ENCODE data around the gene MOV10. TPM values are rescaled to one million over a fixed set of nuclear protein-coding genes. Genes with fewer than 3 reads are reported as not detected.

Gene MOV10
- total RNA-seq, 1 donor from 2014 or later: 50.2 TPM

DNA sequence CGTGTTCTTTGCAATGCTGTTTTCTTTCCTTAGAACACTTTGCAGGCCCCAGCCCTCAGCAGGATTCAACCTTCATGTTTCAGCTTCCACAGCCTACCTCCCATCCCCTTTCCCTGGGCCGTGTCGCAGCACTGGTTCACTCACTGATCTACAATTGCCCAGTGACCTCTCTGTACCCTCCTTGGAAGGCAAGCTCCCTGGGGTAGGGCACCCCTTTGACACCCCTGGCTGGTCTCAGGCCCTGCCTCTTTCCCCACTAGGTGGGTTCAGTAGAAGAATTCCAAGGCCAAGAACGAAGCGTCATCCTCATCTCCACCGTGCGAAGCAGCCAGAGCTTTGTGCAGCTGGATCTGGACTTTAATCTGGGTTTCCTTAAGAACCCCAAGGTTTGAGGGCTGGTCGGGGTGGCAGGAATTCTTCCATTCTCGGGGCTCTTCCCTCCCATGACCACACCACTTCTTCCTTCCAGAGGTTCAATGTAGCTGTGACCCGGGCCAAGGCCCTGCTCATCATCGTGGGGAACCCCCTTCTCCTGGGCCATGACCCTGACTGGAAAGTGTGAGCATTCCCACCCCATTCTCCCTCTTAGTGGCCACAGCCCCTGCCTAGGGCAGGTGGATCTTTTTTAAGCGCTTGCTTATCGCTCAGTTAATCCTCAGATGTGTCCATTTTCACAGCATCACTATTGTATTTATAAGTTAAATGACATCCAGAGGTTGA, 25.1 kb downstream of the MOV10 start:
- no peak for ATAC-seq

DNA sequence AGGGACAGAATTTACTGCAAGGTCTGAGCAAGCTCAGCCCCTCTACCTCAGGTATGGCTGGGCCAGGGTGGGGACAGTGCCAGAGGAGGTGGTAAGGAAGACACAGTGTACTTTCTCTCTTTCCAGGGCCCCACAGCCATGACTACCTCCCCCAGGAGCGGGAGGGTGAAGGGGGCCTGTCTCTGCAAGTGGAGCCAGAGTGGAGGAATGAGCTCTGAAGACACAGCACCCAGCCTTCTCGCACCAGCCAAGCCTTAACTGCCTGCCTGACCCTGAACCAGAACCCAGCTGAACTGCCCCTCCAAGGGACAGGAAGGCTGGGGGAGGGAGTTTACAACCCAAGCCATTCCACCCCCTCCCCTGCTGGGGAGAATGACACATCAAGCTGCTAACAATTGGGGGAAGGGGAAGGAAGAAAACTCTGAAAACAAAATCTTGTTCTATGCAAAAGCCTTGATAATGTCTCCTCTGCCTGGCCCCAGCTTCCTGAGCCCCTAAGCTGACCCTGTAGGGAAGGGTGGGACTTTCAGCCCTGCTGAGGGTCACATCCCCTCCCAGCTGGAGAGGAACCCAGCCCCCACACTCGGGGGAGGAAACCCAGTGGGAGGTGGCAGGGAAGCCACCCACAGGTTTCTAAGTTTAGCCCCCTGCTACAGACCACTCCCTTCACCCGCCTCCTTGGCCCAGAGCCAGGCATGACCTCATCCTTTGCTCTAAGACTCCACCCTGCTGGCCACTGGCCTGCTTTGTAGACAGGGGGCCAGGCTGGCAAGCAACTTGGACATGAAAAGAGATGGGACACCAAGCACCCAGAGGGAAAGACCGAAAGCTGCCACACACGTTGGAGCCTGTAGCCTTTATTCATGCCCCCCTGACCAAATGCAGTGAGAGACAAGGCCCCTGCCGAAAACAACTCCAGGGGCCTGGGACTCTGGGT, 26.1 kb downstream of the MOV10 start:
- peak; percentile 41 for ATAC-seq

DNA sequence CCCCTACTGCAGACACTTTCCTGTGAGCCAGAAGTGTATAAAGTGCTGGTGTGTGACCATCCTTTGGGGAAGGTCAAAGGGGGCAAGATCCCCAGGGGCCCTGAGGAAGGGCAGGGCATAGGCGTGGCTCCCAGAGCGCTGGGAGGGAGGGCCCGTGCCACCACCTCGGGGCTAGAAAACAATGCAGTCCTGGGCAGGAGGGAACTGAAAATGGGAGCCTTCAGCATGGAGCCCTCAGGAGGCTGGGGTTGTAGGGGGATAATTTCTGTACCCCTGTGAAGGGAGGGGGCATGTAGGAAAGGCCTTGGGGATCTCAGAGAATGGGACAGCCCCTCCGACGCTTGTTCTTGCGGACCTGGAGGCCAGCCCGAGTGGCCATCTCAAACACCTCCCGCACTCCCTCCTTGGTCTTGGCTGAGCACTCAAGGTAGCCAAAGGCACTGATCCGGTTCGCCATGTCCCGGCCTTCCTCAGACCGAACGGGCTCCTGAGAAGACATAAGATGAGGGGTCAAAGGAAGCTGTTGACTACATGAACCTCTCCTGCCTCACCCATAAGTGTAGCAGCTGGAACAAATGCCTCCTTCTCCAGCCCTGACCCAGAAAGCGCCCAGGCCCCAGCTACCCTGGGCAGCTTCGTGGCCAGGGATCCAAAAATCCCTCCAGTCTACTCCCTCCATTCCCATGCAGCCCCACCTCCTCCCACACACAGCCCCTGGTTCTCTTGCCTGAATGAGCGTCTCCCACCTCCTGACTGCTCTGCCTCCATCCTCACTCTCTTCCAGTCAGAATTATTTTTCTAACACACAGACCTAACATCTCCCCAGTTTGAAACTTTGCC, 27.0 kb downstream of the MOV10 start:
- ATAC-seq: no peak

DNA sequence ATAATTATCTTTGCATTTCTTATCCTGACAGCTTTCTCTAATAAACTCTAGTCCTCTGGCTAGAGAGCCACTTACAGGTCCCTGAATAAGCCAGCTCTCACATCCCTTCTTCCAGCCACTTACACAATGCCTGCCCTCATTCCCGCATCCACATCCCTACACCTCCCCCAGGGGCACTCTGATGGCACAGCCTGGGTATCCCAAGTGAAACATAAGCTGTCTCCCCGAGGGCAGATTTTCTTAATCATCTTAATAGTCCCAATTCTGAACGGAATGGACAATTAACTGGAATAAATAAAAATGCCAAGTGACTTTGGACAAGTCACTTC, 27.6 kb downstream of the MOV10 start:
- ATAC-seq: no peak

DNA sequence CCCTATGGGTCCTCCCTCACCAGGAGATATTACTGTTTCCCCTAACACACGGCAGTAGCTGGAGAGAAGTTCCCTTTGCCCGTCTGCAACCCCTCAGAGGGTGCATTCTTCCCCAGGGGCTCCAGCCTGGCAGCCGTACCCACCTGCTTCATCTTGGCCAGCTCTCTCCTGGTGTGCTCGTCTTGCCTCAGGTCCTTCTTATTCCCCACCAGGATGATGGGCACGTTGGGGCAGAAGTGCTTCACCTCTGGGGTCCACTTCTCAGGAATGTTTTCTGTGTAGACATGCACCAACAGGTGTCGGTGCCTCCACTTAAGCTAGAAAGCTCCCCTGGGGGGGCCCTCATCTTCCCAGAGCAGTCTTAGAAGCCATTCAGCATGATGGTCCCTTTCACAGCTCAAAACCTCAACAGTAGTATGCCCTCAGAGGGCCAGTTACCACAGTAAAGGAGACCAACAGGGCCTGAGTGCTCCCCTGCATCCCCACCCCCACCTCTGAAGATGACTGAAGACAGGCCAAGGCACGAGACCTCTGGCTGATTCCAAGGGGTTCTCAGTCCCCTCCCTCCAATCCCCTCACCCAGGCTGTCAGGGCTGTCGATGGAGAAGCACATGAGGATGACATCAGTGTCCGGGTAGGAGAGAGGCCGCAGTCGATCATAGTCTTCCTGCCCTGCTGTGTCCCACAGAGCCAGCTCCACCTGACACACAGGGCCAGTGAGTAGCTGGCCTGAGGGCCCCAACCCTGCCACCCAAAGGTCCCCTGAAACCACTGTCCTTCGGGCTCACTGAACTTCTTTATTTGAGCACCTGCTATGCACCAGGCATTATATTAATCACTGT, 28.2 kb downstream of the MOV10 start:
- no peak for ATAC-seq

DNA sequence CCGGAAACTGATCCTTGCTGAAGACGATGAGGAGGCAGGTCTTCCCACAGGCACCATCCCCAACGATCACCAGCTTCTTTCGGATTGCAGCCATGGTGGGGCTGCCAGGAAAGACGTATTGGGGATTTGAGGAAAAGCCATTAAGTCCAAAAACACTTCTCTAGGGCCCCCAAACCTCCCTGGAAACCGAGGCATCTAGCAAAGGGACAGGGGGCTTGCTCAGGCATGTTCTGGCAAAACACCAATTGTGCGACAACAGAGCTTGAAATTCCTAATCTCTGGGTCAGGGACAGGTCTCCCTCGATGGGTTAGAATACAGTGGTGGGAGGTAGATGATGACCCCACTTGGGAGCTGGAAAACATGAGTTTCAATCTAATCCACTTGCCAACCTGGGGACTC, 29.2 kb downstream of the MOV10 start:
- ATAC-seq: no peak

DNA sequence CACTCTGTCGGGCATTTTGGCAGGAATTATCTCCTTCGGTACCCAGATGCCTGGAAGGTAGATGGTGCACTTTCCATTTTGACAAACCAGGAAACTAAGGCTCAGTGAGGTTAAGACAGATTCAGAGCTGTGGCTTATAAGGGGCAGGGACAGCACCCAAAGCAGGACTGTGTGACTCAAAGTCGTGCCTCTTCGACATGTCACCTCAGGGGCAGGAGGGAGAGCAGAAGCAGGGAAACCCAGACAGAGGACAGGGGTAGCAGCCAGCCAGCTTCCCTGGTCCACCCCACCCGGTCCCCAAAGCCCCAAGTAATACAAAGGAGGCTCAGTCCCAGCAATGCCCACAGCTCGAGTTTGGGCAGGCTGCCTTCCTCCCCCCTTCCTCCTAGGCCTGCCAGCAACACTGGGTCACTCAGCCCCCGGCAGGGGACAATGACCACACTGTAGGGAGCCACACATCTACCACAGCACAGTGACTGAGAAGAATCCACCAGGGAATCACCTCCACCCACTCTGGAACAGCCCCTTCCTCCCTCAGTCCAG, 30.0 kb downstream of the MOV10 start:
- peak; percentile 11 for ATAC-seq

DNA sequence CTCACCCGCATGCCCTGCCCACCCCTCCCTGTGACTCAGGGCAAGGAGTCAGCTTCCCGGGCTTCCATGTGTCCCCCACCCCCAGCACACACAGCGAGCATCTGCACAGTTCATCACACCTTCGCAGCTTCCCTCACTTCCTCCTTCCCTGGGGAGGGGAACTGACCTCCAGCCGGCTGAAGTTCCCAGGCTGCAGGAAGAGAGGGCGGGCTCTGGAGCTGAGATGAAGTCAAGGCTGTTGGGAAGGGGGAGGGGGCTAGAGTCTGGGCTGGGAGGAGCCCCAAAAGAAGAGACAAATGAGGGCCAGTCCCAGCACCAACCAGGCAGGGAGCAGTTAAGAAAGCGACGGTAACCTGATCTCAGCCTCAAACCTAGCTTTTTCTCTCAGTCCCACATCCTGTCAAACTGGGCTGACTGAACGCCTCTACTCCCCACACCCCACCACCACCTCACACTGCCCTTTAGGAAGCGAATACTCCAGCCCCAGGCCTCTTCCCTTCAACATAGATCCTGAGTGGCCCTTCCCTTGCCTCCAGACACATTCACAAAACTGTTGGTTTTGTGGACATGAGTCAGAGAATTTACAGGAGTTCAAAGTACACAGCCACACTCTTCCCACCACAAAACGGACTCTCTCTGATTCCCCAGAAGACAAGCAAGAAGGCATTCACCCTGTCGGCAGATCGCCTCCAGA, 30.6 kb downstream of the MOV10 start:
- peak; percentile 56 for ATAC-seq

DNA sequence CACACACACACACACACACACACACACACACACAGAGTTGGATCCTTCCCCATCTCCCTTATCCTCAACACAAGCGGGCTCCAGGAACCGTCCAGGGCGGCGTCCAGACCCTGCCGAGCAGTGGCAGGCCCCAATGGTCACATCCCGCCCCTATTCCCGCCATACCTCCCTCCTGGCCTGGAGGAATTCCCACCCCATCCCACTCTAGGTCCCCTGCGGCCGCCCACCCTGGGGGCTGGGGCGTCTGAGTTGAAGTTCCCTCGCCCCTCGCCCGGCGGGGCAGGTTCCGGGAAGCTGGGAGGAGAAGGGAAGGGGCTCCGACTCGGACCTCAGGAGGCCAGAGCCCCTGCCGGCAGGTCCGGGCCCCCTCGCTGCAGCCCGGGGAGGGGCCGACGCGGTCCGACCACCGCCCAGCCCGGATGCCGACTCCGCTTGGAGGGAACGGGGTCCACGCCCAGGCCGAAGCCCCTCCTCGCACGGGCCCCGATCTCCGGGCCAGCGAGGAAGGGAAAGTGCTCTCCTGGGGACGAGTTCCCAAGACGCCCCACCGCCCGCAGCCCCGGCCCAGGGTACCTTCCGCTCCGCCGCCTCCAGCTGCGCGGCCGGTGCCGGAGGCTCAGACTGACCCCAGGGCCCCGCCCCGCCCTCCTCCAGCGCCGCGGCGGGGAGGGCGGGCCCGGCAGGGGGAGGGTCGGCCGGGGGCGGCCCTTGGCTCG, 32.2 kb downstream of the MOV10 start, which contains the start of gene RHOC:
RHOC (minus strand) TSS at position 623 of the 716 bp plus-strand sequence. CDS start 3,328 bp downstream, outside the sequence.
- peak; percentile 62 for ATAC-seq

DNA sequence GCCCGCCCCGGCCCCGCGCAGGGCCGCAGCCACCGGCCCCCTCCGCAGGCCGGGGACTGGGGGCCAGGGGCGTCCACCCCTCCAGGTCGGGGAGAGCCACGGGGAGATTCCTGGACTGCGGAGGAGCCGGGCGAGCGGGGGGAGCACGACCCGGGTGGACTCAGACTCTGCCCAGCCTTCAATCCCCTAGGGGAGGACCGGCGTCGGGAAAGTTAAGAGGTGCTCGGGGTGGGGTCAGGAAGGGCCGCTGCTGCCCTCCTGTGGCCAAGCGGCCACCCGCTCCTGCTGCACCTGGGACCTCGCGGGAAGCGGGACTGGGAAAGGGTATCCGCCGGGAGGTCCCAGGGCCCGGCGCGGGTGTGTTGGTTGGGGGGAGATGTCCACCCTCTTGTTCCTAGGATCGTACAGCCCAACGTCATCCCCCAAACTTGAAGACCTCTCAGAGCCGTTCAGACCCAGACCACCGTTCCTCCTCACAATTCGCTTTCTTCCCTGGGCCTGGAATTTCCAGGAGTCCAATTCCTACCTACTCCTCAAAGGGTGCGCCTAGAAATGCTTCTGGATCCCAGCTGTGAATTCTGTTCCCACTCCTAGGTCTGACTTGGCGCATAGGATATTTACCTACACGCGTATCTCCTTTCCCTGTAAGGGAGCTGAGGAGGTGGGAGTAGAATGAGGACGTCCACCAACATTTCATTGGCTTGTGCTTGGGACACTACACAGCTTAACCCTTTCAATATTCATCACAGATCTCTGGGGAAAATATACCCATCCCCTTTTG, 33.0 kb downstream of the MOV10 start:
- peak; percentile 67 for ATAC-seq

DNA sequence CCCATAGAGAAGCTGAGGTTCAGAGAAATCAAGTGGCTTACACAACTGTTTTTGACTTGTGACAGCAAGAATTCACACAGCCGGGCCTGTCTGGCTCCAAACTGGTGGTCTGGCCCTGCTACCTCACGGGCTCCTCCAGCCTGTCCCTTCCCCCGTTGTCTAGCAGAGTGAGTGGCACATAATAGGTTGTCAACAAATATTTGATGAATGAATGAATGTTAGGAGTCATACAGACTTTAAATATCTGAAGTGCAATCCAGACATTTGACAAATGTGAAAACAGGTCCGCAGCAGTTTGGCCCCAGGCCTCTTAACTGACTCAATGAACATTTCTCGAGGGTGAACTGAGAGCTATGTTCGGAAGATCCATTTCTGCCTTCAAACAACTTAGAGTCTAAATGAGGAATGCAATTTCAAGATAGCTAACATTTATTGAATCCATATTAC, 33.6 kb downstream of the MOV10 start:
- no peak for ATAC-seq

DNA sequence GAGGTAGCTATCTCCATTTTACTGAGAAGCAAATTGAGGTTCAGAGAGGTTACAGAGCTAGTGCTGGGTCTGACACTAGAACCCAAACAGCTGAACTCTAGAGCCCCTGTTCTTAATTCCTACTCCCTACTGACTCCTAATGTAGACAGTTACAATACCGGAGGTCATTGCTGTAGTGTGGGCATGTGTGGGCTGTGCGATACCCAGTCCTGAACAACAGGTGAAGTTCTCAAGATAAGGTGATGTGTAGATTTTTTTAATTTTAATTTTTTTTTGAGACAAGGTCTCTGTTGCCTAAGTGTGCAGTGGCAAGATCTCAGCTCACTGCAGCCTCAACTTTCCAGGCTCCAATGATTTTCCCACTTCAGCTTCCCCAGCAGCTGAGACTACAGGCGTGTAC, 34.0 kb downstream of the MOV10 start:
- ATAC-seq: no peak

DNA sequence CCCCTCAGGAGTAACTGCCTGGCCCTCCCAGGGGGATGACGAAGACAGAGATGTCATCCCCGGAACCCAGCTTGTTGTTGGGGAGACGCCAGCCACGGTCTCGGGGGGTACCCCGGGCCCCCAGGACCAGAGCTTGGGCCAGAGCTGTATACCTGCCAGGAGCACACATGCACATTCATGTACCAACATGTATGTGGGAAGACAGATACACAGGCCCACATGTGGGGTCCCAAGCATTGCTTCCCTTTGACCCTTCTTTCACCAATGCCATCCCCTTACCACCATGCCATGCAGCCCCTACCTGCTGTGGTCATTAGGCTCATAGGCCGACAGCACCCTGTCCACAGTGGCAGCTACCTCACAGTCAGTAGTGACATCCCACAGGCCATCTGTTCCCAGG, 35.7 kb downstream of the MOV10 start:
- no peak for ATAC-seq

DNA sequence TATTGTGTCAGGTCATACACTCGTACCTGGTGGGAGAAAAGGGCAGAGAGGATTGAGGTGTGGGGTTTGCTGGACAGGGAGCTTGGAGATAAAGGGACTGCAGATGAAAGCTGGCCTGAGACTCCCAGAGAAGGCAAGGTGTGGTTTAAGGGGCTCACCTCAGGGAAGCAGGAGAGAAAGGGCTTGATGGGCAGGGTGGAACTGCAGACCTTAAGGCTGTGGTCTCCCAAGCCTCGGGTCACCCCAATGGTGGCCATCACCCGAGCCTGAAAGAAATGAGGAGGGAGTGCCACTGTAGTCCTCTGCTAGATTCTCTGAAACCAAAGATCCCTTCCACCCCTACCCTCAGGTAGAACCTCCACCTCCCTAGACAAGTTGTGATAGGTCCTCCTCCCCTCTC, 36.1 kb downstream of the MOV10 start:
- ATAC-seq: no peak

DNA sequence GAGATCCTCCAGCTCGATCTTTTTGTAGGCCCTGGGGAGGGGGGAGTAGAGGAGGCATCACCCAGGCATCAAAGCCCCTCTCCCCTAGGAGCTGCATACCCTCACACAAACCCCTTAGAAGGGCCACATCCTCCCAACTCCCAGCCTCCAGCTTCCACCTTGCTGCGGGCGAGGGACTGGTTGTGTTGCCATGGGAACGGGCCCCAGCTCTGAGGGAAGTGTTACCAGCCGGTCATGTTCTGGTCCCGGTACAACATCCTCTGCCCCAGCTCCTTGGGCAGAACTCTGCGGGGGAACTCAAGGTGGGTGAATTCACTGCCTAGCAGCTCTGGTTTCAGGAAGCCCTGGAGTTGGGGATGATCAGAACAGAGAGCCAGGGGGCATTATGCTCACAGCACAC, 36.6 kb downstream of the MOV10 start:
- ATAC-seq: no peak

DNA sequence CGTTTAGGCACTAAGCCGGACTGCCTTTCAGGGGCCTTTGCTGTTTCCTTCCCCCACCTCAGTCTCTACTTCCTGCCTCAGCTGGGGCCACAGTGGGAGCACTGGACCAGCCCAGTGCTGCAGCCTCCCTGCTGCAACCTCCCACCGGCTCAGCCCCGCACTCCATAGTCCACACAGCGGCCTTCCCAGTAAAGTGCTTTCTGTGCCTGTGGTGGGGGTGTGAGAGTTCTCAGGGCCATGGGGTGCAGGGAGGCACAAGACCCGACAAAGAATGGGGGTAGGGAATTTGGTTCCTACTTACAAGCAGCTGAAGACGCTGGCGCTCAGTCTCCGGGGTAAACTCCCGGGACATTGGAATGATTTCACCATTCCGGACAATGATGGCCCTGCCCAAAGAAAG, 37.2 kb downstream of the MOV10 start:
- ATAC-seq: no peak

DNA sequence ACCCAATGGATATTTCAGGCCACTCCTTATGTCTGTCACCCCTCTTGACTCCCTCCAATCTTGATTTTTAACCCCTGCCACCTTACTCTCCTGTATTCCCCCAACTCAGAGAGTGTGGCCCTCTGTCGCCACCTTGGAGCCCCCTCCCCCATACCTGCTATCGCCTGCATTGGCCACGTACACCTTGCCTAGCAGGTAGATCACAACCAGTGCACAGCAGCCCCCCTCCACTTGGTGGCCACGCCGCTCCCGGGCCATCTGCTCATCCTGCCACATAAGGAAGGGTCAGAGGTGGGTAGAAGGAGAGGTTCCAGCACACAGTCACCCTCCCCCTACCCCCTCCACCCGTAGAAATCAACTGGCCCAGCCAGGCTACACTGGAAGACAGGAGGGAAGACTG, 37.7 kb downstream of the MOV10 start:
- ATAC-seq: no peak

DNA sequence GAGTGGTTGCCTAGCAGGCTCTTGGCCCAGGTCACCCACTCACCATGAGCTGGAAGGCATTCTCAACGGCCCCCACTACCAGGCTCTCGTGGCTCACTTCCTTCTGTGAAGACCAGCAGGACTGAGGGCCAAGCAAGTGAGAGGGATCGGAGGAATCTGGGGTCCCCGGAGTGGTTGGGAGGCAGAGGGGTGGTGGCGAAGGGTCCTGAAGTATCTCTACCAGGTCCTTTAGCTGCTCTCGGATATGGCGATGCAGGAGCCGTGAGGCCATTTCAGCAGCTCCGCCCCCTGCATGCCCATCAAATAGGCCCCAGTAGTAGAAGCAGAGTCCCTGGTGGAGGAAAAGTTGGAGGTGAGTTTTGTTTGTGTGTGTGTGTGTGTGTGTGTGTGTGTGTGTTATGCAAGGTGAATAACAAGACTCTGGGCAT, 38.3 kb downstream of the MOV10 start:
- ATAC-seq: no peak

Data from esophagus mucosa (tissue), 1 donor.